ENCODE results near the gene PHF2. TPM values are rescaled to one million over a fixed set of nuclear protein-coding genes. Genes with fewer than 3 reads are reported as not detected.

Gene PHF2
- total and polyA plus RNA-seq, 2 experiments from 2014 or later, result 4.3 to 11.8 TPM

GRCh38 chr9:93572221-93572620, 4.2 kb upstream of the PHF2 start (continued):
- no peak for TF ChIP-seq ZNF462 (CRISPR knock-in tag; IDR thresholded peaks at IDR 0.05)
- no peak for TF ChIP-seq POLR2AphosphoS5 (IDR thresholded peaks at IDR 0.05; ENCODE audit: low read depth)
- no peak for TF ChIP-seq ETS1 (IDR thresholded peaks at IDR 0.05)
- TF ChIP-seq ZNF114 (CRISPR knock-in tag; IDR thresholded peaks at IDR 0.05), result no peak

- ATAC-seq (no peak), DNase-seq (ENCODE audit: low spot score) (no peak)
- no peaks in the 10 kb centered on the region for H3K36me3 ChIP-seq (ENCODE audit: insufficient read depth)
- peaks cover 3% of the 10 kb centered on the region; the same call in 1 of the 2 replicates for H3F3A ChIP-seq (replicated peaks; ENCODE audit: low read depth)
- no peak overlapping the region for H3K4me2 ChIP-seq
- no peak overlapping the region for H3K4me3 ChIP-seq
- H3K9me3 Mint-ChIP-seq, result peaks cover 7% of the 10 kb centered on the region; the same call in 2 of the 3 replicates
- H3K27me3 ChIP-seq (ENCODE audit: insufficient read depth), result peaks cover 17% of the 10 kb centered on the region; the same call in 1 of the 2 replicates
- no peaks in the 10 kb centered on the region for H3K79me2 ChIP-seq (replicated peaks; ENCODE audit: insufficient read depth)
- H3K4me1 ChIP-seq (ENCODE audit: insufficient read depth), result peaks cover 19% of the 10 kb centered on the region
- H3K4me1 Mint-ChIP-seq, result peaks cover 25% of the 10 kb centered on the region
- H3K9me2 ChIP-seq (ENCODE audit: insufficient read depth), result no peaks in the 10 kb centered on the region
- peaks cover 12% of the 10 kb centered on the region for H3K36me3 Mint-ChIP-seq (ENCODE audit: low read depth)
- no peak overlapping the region for H3K27ac ChIP-seq (ENCODE audit: low read depth)
- H2AFZ ChIP-seq, result no peak overlapping the region
- H4K20me1 ChIP-seq (replicated peaks; ENCODE audit: insufficient read depth), result peaks cover 3% of the 10 kb centered on the region; the same call in 1 of the 2 replicates
- H3K27ac Mint-ChIP-seq, result no peak overlapping the region
- no peak overlapping the region; the same call in 2 of the 3 replicates for H3K4me3 Mint-ChIP-seq
- H3K27me3 Mint-ChIP-seq (ENCODE audit: insufficient read depth, low read depth, poor library complexity), result peaks cover 30% of the 10 kb centered on the region
- TF ChIP-seq ETS1 (IDR thresholded peaks at IDR 0.05), result no peak
- TF ChIP-seq CTCF (conservative IDR thresholded peaks at IDR 0.05; ENCODE audit: low read depth in 2 of 2), result no peak
- TF ChIP-seq EZH2phosphoT487 (IDR thresholded peaks at IDR 0.05; ENCODE audit: unreplicated experiment), result no peak
- no peak for TF ChIP-seq CREB1 (CRISPR knock-in tag; IDR thresholded peaks at IDR 0.05; ENCODE audit: low read depth)
- TF ChIP-seq JUNB (IDR thresholded peaks at IDR 0.05; ENCODE audit: unreplicated experiment), result no peak
- TF ChIP-seq REST (IDR thresholded peaks at IDR 0.05; ENCODE audit: unreplicated experiment), result no peak
Observed at GRCh38 chr9:93572636-93573515, 3.5 kb upstream of the PHF2 start.
